IPS-18a (cell line): ENCODE results near the gene DTX1.

Experiments used
- H3K27ac ChIP-seq: one replicate; pipeline ENCODE4 v1.5.1; 2013; ENCODE audit warnings: low read length
- H3K27me3 ChIP-seq: one replicate; pipeline ENCODE4 v1.6.1; 2013; ENCODE audit warnings: mild to moderate bottlenecking, low read length; ENCODE audit not compliant: control insufficient read depth, insufficient read depth
- H3K36me3 ChIP-seq: one replicate; pipeline ENCODE4 v1.6.1; 2013; ENCODE audit warnings: low read depth, low read length; ENCODE audit not compliant: control insufficient read depth
- H3K4me1 ChIP-seq: one replicate; pipeline ENCODE4 v1.6.1; 2013; ENCODE audit warnings: low read depth, low read length; ENCODE audit not compliant: control insufficient read depth
- H3K4me3 ChIP-seq: one replicate; pipeline ENCODE4 v1.5.1; 2013; ENCODE audit warnings: low read length
- H3K9ac ChIP-seq: one replicate; pipeline ENCODE4 v1.6.1; 2013; ENCODE audit warnings: mild to moderate bottlenecking, low read length, moderate library complexity
- H3K9me3 ChIP-seq: one replicate; pipeline ENCODE4 v1.6.1; 2013; ENCODE audit warnings: low read depth, low read length; ENCODE audit not compliant: control insufficient read depth

Gene DTX1

GRCh38 chr12:113092607-113093408 lies 36.3 kb downstream of the DTX1 start:
- Histone ChIP-seq H3K4me3 (peak overlapping the region; percentile 64), H3K9ac (no peak overlapping the region), H3K9me3 (no peaks in the 10 kb centered on the region), H3K27me3 (no peaks in the 10 kb centered on the region), H3K4me1 (peaks cover 5% of the 10 kb centered on the region), H3K36me3 (no peaks in the 10 kb centered on the region), H3K27ac (no peak overlapping the region)

DNA sequence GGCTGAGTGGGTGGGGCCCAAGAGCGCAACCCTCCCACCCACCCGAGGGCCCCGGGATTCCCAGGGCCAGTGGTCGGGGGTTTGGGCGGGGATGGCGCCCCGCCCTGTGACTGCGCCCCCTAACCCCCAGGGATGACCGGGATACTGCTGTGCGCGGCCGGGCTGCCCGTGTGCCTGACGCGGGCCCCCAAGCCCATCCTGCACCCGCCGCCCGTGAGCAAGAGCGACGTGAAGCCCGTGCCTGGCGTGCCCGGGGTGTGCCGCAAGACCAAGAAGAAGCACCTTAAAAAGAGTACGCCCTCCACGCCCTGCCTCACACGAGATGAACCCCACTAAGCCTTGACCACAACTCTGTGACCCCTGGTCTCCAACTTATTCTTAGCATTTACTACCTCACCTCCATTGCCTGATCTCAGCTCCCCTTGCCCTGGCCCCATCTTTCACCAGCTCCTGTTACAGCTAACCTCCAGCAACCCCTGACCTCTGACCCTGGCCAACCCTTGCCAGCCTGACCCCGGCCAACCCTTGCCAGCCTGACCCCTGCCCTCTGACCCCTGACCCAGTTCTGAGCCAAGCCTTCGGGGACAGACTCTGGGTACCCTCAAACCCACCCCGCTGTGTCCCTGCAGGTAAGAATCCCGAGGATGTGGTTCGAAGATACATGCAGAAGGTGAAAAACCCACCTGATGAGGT lies 37.0 kb downstream of the DTX1 start:
- H3K9me3 ChIP-seq: no peaks in the 10 kb centered on the region
- no peak overlapping the region for H3K9ac ChIP-seq
- H3K36me3 ChIP-seq: no peaks in the 10 kb centered on the region
- H3K27me3 ChIP-seq: no peaks in the 10 kb centered on the region
- H3K4me1 ChIP-seq: peaks cover 10% of the 10 kb centered on the region
- peak overlapping the region; percentile 8 for H3K4me3 ChIP-seq
- H3K27ac ChIP-seq: no peak overlapping the region

- Histone ChIP-seq H3K9me3 (no peaks in the 10 kb centered on the region), H3K9ac (no peak overlapping the region), H3K27me3 (no peaks in the 10 kb centered on the region), H3K36me3 (no peaks in the 10 kb centered on the region), H3K27ac (no peak overlapping the region), H3K4me3 (no peak overlapping the region), H3K4me1 (peaks cover 10% of the 10 kb centered on the region)
These were observed 38.2 kb downstream of the DTX1 start for GRCh38 chr12:113094738-113095137.

- no peaks in the 10 kb centered on the region for H3K27me3 ChIP-seq
- H3K4me1 ChIP-seq: peaks cover 10% of the 10 kb centered on the region
- no peak overlapping the region for H3K4me3 ChIP-seq
- H3K36me3 ChIP-seq: no peaks in the 10 kb centered on the region
- H3K27ac ChIP-seq: no peak overlapping the region
- no peak overlapping the region for H3K9ac ChIP-seq
- no peaks in the 10 kb centered on the region for H3K9me3 ChIP-seq
These were observed 38.9 kb downstream of the DTX1 start for GRCh38 chr12:113095405-113095804.

DNA sequence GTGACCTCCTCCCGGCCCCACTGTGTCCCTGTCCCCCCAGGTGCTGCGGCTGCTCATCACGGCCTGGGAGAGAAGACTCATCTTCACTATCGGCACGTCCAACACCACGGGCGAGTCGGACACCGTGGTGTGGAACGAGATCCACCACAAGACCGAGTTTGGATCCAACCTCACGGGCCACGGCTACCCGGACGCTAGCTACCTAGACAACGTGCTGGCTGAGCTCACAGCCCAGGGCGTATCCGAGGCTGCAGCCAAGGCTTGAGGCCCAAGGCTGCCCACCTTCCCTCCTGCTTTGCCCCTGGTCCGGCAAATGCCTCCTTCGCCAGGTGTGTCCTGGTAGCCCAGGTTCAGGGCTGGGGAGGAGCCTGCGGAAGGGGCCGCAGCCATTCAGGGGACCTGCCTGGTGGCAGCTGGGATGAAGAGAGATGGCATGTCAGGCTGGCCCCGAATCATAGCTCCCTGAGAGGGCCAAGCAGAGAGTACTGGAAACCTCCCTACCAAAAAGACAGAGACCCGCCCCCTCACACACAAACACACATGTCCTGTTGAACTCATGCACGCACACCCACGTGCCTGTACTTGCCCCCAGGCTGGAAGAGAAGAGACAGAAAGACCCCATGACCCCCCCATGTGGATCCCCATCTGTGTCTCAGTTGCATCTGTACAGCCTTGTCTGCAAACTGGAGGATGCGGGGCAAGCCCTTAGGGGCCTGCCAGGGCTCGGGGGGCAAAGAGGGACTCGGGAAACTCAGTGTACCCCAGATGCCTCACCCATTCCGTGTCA lies 40.3 kb downstream of the DTX1 start:
- no peaks in the 10 kb centered on the region for H3K27me3 ChIP-seq
- H3K9ac ChIP-seq: no peak overlapping the region
- H3K27ac ChIP-seq: no peak overlapping the region
- H3K36me3 ChIP-seq: no peaks in the 10 kb centered on the region
- no peak overlapping the region for H3K4me3 ChIP-seq
- peaks cover 10% of the 10 kb centered on the region for H3K4me1 ChIP-seq
- H3K9me3 ChIP-seq: no peaks in the 10 kb centered on the region

GRCh38 chr12:113097716-113098440 lies 41.3 kb downstream of the DTX1 start:
- peaks cover 10% of the 10 kb centered on the region for H3K4me1 ChIP-seq

DNA sequence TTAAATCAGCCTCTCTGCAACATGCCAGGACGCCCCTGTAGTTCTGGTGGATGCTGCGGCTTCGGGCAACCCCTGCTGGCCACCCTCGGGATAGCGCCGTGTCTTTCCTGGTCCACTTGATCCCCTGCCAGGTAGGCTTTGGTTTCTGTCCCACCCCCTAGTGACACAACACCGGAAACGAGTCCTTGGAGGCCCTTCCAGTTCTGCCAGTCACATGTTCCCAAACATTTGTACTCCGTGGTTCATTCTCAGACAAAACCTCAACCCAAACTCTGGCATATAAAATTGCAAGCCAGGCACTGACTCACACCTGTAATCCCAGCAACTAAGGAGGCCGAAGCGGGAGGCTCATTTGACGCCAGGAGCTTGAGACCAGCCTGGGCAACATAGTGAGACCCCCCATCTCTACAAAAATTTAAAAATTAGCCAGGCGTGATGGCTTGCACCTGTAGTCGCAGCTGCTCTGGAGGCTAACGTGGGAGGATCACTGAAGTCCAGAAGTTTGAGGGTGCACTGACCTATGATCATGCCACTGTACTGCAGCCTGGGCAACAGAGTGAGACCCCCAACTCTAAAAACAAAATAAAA lies 42.0 kb downstream of the DTX1 start:
- Histone ChIP-seq H3K9me3 (no peaks in the 10 kb centered on the region), H3K27ac (no peak overlapping the region), H3K9ac (no peak overlapping the region), H3K36me3 (no peaks in the 10 kb centered on the region), H3K4me1 (peaks cover 10% of the 10 kb centered on the region), H3K27me3 (no peaks in the 10 kb centered on the region), H3K4me3 (no peak overlapping the region)

More at GRCh38 chr12:113097716-113098440, 41.3 kb downstream of the DTX1 start:
- no peaks in the 10 kb centered on the region for H3K36me3 ChIP-seq
- H3K9me3 ChIP-seq: no peaks in the 10 kb centered on the region
- no peaks in the 10 kb centered on the region for H3K27me3 ChIP-seq
- H3K27ac ChIP-seq: no peak overlapping the region
- H3K4me3 ChIP-seq: peak overlapping the region; percentile 11
- no peak overlapping the region for H3K9ac ChIP-seq

DNA sequence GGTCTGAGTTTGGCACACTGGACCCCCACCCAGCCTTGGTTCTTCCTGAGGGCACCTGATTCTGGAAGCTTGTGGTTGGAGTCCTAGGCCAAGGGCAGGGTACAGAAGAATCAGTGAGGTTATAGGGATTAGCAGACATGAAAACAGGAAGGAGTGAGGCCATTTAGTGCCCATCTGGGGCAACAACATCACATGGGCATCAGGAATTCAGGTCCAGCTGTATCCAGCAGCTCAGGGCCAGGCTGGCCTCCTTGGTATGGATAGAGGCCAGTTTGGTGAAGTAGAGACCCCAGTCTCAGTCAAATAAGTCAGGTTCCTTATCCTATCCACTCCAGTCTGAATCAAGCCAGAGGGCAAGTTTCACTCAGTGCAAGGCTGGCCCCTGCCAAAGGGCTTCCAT lies 42.8 kb downstream of the DTX1 start:
- Histone ChIP-seq H3K9ac (no peak overlapping the region), H3K4me3 (no peak overlapping the region), H3K4me1 (peaks cover 10% of the 10 kb centered on the region), H3K9me3 (no peaks in the 10 kb centered on the region), H3K27ac (no peak overlapping the region), H3K27me3 (no peaks in the 10 kb centered on the region), H3K36me3 (no peaks in the 10 kb centered on the region)

DNA sequence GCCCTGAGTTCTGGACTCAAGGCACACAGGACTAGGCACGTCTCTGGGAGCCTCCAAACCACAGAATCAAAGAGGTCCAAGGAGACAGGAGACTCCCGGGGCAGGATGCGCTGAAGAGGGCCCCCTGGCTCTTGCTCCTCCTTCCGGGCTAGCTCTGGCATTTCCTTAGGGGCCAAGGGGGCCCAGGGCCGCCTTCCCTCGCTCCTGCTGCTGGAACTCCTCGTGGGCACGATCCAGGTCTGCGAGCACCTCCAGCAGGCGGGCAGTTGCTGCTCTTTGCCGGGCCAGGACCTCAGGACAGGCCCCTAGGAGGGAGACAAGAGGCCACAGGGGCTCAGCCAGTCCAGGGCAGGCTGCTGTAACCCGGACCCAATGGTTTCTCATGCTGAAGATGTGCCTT lies 43.2 kb downstream of the DTX1 start:
- Histone ChIP-seq H3K27me3 (no peaks in the 10 kb centered on the region), H3K9ac (no peak overlapping the region), H3K36me3 (no peaks in the 10 kb centered on the region), H3K27ac (no peak overlapping the region), H3K9me3 (no peaks in the 10 kb centered on the region), H3K4me1 (peaks cover 10% of the 10 kb centered on the region), H3K4me3 (no peak overlapping the region)

GRCh38 chr12:113101751-113102150 lies 45.2 kb downstream of the DTX1 start:
- no peak overlapping the region for H3K4me3 ChIP-seq
- H3K9me3 ChIP-seq: no peaks in the 10 kb centered on the region
- no peak overlapping the region for H3K27ac ChIP-seq
- no peak overlapping the region for H3K9ac ChIP-seq
- H3K4me1 ChIP-seq: peaks cover 10% of the 10 kb centered on the region
- H3K27me3 ChIP-seq: no peaks in the 10 kb centered on the region
- H3K36me3 ChIP-seq: no peaks in the 10 kb centered on the region

DNA sequence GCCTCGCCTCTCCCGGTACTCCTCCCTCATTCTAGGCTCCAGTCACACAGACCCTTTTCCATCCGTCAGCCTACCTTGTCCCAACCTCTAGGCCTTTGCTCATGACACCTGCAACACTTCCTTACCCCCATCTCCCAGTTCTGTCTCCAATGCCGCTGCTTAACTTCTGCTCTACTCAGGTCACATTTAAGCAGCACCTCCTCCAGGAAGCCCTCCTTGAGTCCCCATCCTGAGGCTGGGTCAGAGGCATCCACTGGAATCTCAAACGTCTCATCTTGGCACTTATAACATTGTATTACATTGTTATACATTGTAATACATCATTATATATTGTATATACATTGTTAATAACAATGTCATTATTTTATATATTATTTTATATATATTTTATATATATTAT lies 46.3 kb downstream of the DTX1 start:
- no peaks in the 10 kb centered on the region for H3K9me3 ChIP-seq
- no peak overlapping the region for H3K9ac ChIP-seq
- H3K4me1 ChIP-seq: peaks cover 5% of the 10 kb centered on the region
- no peaks in the 10 kb centered on the region for H3K27me3 ChIP-seq
- no peaks in the 10 kb centered on the region for H3K36me3 ChIP-seq
- H3K4me3 ChIP-seq: no peak overlapping the region
- no peak overlapping the region for H3K27ac ChIP-seq
